ENCODE data around the gene COL18A1. TPM values are rescaled to one million over a fixed set of nuclear protein-coding genes. Genes with fewer than 3 reads are reported as not detected.

COL18A1 gene
- polyA plus RNA-seq, 1 of the 3 experiments (the other 2 are of a cell fraction), result 118 TPM

- no peak overlapping the region for H3K9ac ChIP-seq
- POLR2A ChIA-PET, result no interaction called here
- H3K4me1 ChIP-seq (ENCODE audit: control insufficient read depth in 1 of 2, insufficient read depth in 2 of 2, low read depth in 1 of 2, low read length in 1 of 2), result peaks cover 9 to 16% of the 10 kb centered on the region in 2 experiments; a peak in 3 of 4 replicates
- no peaks in the 10 kb centered on the region for H3K9me3 ChIP-seq
- CTCF ChIA-PET, result interaction anchor here (1.2 to 2.1 kb wide), 2 partner anchors 10 to 34 kb away, joined by 4 to 8 read pairs; no protein-coding TSS in a partner anchor
- H3K9me2 ChIP-seq, result no peaks in the 10 kb centered on the region
- peaks cover 16 to 21% of the 10 kb centered on the region in 2 experiments for H3K36me3 ChIP-seq (replicated peaks in 1 of 2; ENCODE audit: control insufficient read depth in 1 of 2, insufficient read depth in 2 of 2, low read length in 1 of 2)
- no peak for TF ChIP-seq EZH2phosphoT487 (IDR thresholded peaks at IDR 0.05; ENCODE audit: borderline replicate concordance, low read depth)
- TF ChIP-seq GABPA (IDR thresholded peaks at IDR 0.05; ENCODE audit: low read depth), result no peak
- TF ChIP-seq GATA2 (CRISPR knock-in tag; IDR thresholded peaks at IDR 0.05), result no peak
- no peak for TF ChIP-seq REST (IDR thresholded peaks at IDR 0.05; ENCODE audit: low read depth, low read length)
- no peak for TF ChIP-seq SIN3A (IDR thresholded peaks at IDR 0.05; ENCODE audit: borderline replicate concordance, low read depth, low read length)
- TF ChIP-seq RAD21 (IDR thresholded peaks at IDR 0.05; ENCODE audit: low read length), result no peak
- no peak for TF ChIP-seq SMC3 (IDR thresholded peaks at IDR 0.05; ENCODE audit: low read depth, low read length)
- TF ChIP-seq NFIC (IDR thresholded peaks at IDR 0.05; ENCODE audit: borderline replicate concordance), result no peak
- TF ChIP-seq ZBTB33 (IDR thresholded peaks at IDR 0.05; ENCODE audit: borderline replicate concordance, low read depth), result no peak
- TF ChIP-seq IRF3 (IDR thresholded peaks at IDR 0.05; ENCODE audit: low read depth, low read length), result no peak
- TF ChIP-seq JUND (IDR thresholded peaks at IDR 0.05), result no peak
- no peak for TF ChIP-seq RFX5 (IDR thresholded peaks at IDR 0.05; ENCODE audit: low read length)
- no peak for TF ChIP-seq FOXJ3 (CRISPR knock-in tag; IDR thresholded peaks at IDR 0.05)
- no peak for TF ChIP-seq RCOR1 (IDR thresholded peaks at IDR 0.05; ENCODE audit: low read length)
- TF ChIP-seq RXRA (IDR thresholded peaks at IDR 0.05; ENCODE audit: borderline replicate concordance, low read depth), result no peak
- TF ChIP-seq MXI1 (IDR thresholded peaks at IDR 0.05; ENCODE audit: low read depth, low read length), result no peak
- no peak for TF ChIP-seq MEF2A (IDR thresholded peaks at IDR 0.05; ENCODE audit: borderline replicate concordance, low read depth)
- TF ChIP-seq EP300 (IDR thresholded peaks at IDR 0.05; ENCODE audit: borderline replicate concordance in 1 of 2, low read depth in 1 of 2, low read length in 1 of 2), result no peak
- no peak for TF ChIP-seq FOXM1 (IDR thresholded peaks at IDR 0.05; ENCODE audit: low read depth)
- TF ChIP-seq USF1 (IDR thresholded peaks at IDR 0.05; ENCODE audit: borderline replicate concordance, low read depth), result no peak
- no peak overlapping the region for H3K4me3 ChIP-seq (ENCODE audit: low read depth in 2 of 2, low read length in 1 of 2)
- H2AFZ ChIP-seq (ENCODE audit: low read depth), result no peak overlapping the region
- peaks cover 31% of the 10 kb centered on the region for H4K20me1 ChIP-seq (ENCODE audit: insufficient read depth)
- H3F3A ChIP-seq (replicated peaks; ENCODE audit: insufficient read depth), result peaks cover 28% of the 10 kb centered on the region
- H3K27ac ChIP-seq (ENCODE audit: low read depth in 2 of 2, low read length in 1 of 2), result no peak overlapping the region
- 96% methylated on average over 15 of the region's 24 CpGs for WGBS (ENCODE audit: low lambda C conversion rate)
- DNase-seq, result no peak
- no peak overlapping the region for H3K4me2 ChIP-seq
- H3K27me3 ChIP-seq (ENCODE audit: insufficient read depth), result no peaks in the 10 kb centered on the region
- H3K79me2 ChIP-seq (ENCODE audit: insufficient read depth), result peaks cover 33% of the 10 kb centered on the region
Measured at GRCh38 chr21:45473496-45474322, 68.7 kb downstream of the COL18A1 start.
